Colonic mucosa (tissue), 4 donors: Measurements from ENCODE around the gene SUSD3. TPM values are rescaled to one million over a fixed set of nuclear protein-coding genes. Genes with fewer than 3 reads are reported as not detected.

Experiments
- DNase-seq: peaks from one replicate; pipeline ENCODE4 v3.0.0-alpha.2; 2020
- H3K27ac ChIP-seq: fragments of 200-600 bp; one replicate; pipeline ENCODE4 v1.8.0; 2021
- H3K27me3 ChIP-seq: fragments of 200-600 bp; one replicate; pipeline ENCODE4 v1.8.0; 2021
- H3K36me3 ChIP-seq: fragments of 200-600 bp; one replicate; pipeline ENCODE4 v1.8.0; 2021
- H3K4me1 ChIP-seq: fragments of 200-600 bp; one replicate; pipeline ENCODE4 v1.8.0; 2021; ENCODE audit warnings: mild to moderate bottlenecking
- H3K4me3 ChIP-seq: fragments of 200-600 bp; one replicate; pipeline ENCODE4 v1.8.0; 2021
- H3K9ac ChIP-seq, 2 donors: one replicate each; pipeline ENCODE4 v1.7.0; 2013; ENCODE audit warnings: control low read depth in 2 of 2, low read depth in 2 of 2, low read length in 2 of 2
- H3K9me3 ChIP-seq: fragments of 200-600 bp; one replicate; pipeline ENCODE4 v1.8.0; 2021
- CTCF ChIP-seq: fragments of 200-600 bp; IDR thresholded peaks from one replicate; pipeline ENCODE4 v1.8.0; 2022; ENCODE audit warnings: antibody characterized with exemption, mild to moderate bottlenecking
- intact Hi-C: fragments of 100-400 bp; cut with DNase I; formaldehyde crosslinking; loops from one replicate; pipeline ENCODE4 v1.14.1; 2022
- total RNA-seq, 2 donors: library from RNA; stranded (reverse); fragmentation: NEBNext Ultra II Directional in 1 of 2; extraction: Animal tissue kit (Norgen Biotek cat#: 25700) in 1 of 2; gene quantifications; one replicate each; pipeline ENCODE4 v1.2.1, GENCODE V29; 2021
- donor health status: healthy.
- donor health status: DM: no; HTN: no; CAD: no.
- donor health status: DM: no; HTN: no; CAD: no.

Gene SUSD3
- total RNA-seq, 2 donors from 2014 or later = 1.6 to 2.2 TPM

GRCh38 chr9:93048566-93049448 is 9.7 kb upstream of the SUSD3 start:
- intact Hi-C loops = no loop called here
- H3K27me3 ChIP-seq = no peaks in the 10 kb centered on the region
- H3K4me3 ChIP-seq = no peak overlapping the region
- no peaks in the 10 kb centered on the region for H3K36me3 ChIP-seq
- no peaks in the 10 kb centered on the region for H3K9me3 ChIP-seq
- no peak overlapping the region for H3K27ac ChIP-seq
- H3K4me1 ChIP-seq = no peaks in the 10 kb centered on the region
- DNase-seq = no peak
- no peak for TF ChIP-seq CTCF
- no peak overlapping the region for H3K9ac ChIP-seq

- no peaks in the 10 kb centered on the region for H3K9me3 ChIP-seq
- H3K4me3 ChIP-seq = no peak overlapping the region
- no peaks in the 10 kb centered on the region for H3K27me3 ChIP-seq
- H3K36me3 ChIP-seq = no peaks in the 10 kb centered on the region
- intact Hi-C loops = no loop called here
- no peak overlapping the region for H3K9ac ChIP-seq
- no peak for DNase-seq
- H3K4me1 ChIP-seq = no peaks in the 10 kb centered on the region
- no peak for TF ChIP-seq CTCF
- H3K27ac ChIP-seq = no peak overlapping the region
Measured at GRCh38 chr9:93049491-93049890, 9.0 kb upstream of the SUSD3 start.

GRCh38 chr9:93050231-93050630 is 8.3 kb upstream of the SUSD3 start:
- H3K9ac ChIP-seq = no peak overlapping the region
- DNase-seq = no peak
- H3K27ac ChIP-seq = no peak overlapping the region
- no peak for TF ChIP-seq CTCF
- no peaks in the 10 kb centered on the region for H3K4me1 ChIP-seq
- intact Hi-C loops = no loop called here
- no peaks in the 10 kb centered on the region for H3K9me3 ChIP-seq
- H3K4me3 ChIP-seq = no peak overlapping the region
- no peaks in the 10 kb centered on the region for H3K36me3 ChIP-seq
- no peaks in the 10 kb centered on the region for H3K27me3 ChIP-seq

GRCh38 chr9:93051680-93052089 is 6.8 kb upstream of the SUSD3 start:
- Histone ChIP-seq H3K9ac (no peak overlapping the region), H3K9me3 (no peaks in the 10 kb centered on the region), H3K4me1 (no peaks in the 10 kb centered on the region), H3K36me3 (no peaks in the 10 kb centered on the region), H3K27me3 (no peaks in the 10 kb centered on the region), H3K27ac (no peak overlapping the region), H3K4me3 (no peak overlapping the region)
- intact Hi-C loops = no loop called here
- TF ChIP-seq CTCF = no peak
- no peak for DNase-seq

- DNase-seq = no peak
- Histone ChIP-seq H3K4me3 (no peak overlapping the region), H3K27ac (no peak overlapping the region), H3K27me3 (no peaks in the 10 kb centered on the region), H3K9me3 (no peaks in the 10 kb centered on the region), H3K4me1 (no peaks in the 10 kb centered on the region), H3K9ac (no peak overlapping the region), H3K36me3 (no peaks in the 10 kb centered on the region)
- intact Hi-C loops = no loop called here
- no peak for TF ChIP-seq CTCF
Measured at GRCh38 chr9:93052791-93053540, 5.5 kb upstream of the SUSD3 start.
